H9 (cell line): ENCODE data around the gene CHL1. TPM values are rescaled to one million over a fixed set of nuclear protein-coding genes. Genes with fewer than 3 reads are reported as not detected.

Experiments
- DNase-seq: peaks from one replicate; pipeline ENCODE4 v3.0.0-alpha.2; 2017
- H2AFZ ChIP-seq: one replicate; pipeline ENCODE4 v1.6.1; 2013; ENCODE audit warnings: mild to moderate bottlenecking, low read length, control low read depth, moderate library complexity
- H2AK5ac ChIP-seq: 2 replicates; pipeline ENCODE4 v1.6.1; 2013; ENCODE audit warnings: low read length, control low read depth, mixed read lengths; ENCODE audit not compliant: insufficient read length
- H2BK120ac ChIP-seq: one replicate; pipeline ENCODE4 v1.6.1; 2013; ENCODE audit warnings: low read depth, mild to moderate bottlenecking, low read length, control low read depth, inconsistent platforms; ENCODE audit not compliant: poor library complexity, severe bottlenecking
- H2BK12ac ChIP-seq: 2 replicates; pipeline ENCODE4 v1.6.1; 2013; ENCODE audit warnings: low read length, control low read depth, mixed read lengths, low read depth; ENCODE audit not compliant: insufficient read length
- H2BK15ac ChIP-seq: 2 replicates; pipeline ENCODE4 v1.6.1; 2013; ENCODE audit warnings: low read depth, low read length, control low read depth
- H2BK20ac ChIP-seq: one replicate; pipeline ENCODE4 v1.6.1; 2013; ENCODE audit warnings: low read depth, mild to moderate bottlenecking, low read length, control low read depth, inconsistent platforms; ENCODE audit not compliant: poor library complexity, severe bottlenecking
- H2BK5ac ChIP-seq: 2 replicates; pipeline ENCODE4 v1.6.1; 2013; ENCODE audit warnings: low read length, control low read depth, mixed read lengths; ENCODE audit not compliant: insufficient read length
- H3K14ac ChIP-seq: 2 replicates; pipeline ENCODE4 v1.6.1; 2013; ENCODE audit warnings: low read length, control low read depth; ENCODE audit not compliant: insufficient read depth
- H3K18ac ChIP-seq: 2 replicates; pipeline ENCODE4 v1.6.1; 2013; ENCODE audit warnings: low read depth, mild to moderate bottlenecking, mixed read lengths, low read length, control low read depth; ENCODE audit not compliant: insufficient read length
- H3K23ac ChIP-seq: 2 replicates; pipeline ENCODE4 v1.6.1; 2013; ENCODE audit warnings: low read length, control low read depth, mixed read lengths, low read depth; ENCODE audit not compliant: insufficient read length
- H3K23me2 ChIP-seq: 2 replicates; pipeline ENCODE4 v1.6.1; 2013; ENCODE audit warnings: low read depth, mild to moderate bottlenecking, mixed read lengths, low read length, control low read depth; ENCODE audit not compliant: insufficient read length, poor library complexity, severe bottlenecking
- H3K27ac ChIP-seq: 2 replicates; pipeline ENCODE4 v1.5.1; 2013; ENCODE audit warnings: low read length, control low read depth, mixed read lengths, low read depth; ENCODE audit not compliant: insufficient read length
- H3K27me3 ChIP-seq: 2 replicates; pipeline ENCODE4 v1.6.1; 2013; ENCODE audit warnings: low read length, control low read depth, inconsistent platforms; ENCODE audit not compliant: insufficient read depth
- H3K4ac ChIP-seq: 2 replicates; pipeline ENCODE4 v1.6.1; 2013; ENCODE audit warnings: low read depth, mild to moderate bottlenecking, control low read depth, inconsistent platforms, low read length, moderate library complexity
- H3K4me1 ChIP-seq: 2 replicates; pipeline ENCODE4 v1.6.1; 2013; ENCODE audit warnings: low read length, control low read depth, inconsistent platforms; ENCODE audit not compliant: insufficient read depth
- H3K4me2 ChIP-seq: 2 replicates; pipeline ENCODE4 v1.6.1; 2013; ENCODE audit warnings: low read length, control low read depth, mixed read lengths; ENCODE audit not compliant: insufficient read length, insufficient read depth
- H3K56ac ChIP-seq: 2 replicates; pipeline ENCODE4 v1.6.1; 2013; ENCODE audit warnings: low read depth, mild to moderate bottlenecking, mixed read lengths, low read length, control low read depth; ENCODE audit not compliant: insufficient read length
- H3K79me1 ChIP-seq: 2 replicates; pipeline ENCODE4 v1.6.1; 2013; ENCODE audit warnings: low read depth, mild to moderate bottlenecking, moderate library complexity, low read length, control low read depth, inconsistent platforms; ENCODE audit not compliant: insufficient read depth, poor library complexity, severe bottlenecking
- H3K79me2 ChIP-seq: 2 replicates; pipeline ENCODE4 v1.6.1; 2013; ENCODE audit warnings: low read length, control low read depth, inconsistent platforms; ENCODE audit not compliant: insufficient read depth
- H3K9ac ChIP-seq: 2 replicates; pipeline ENCODE4 v1.6.1; 2013; ENCODE audit warnings: low read length, control low read depth, mixed read lengths; ENCODE audit not compliant: insufficient read length; ENCODE audit errors: extremely low read depth
- H3K9me3 ChIP-seq: one replicate; pipeline ENCODE4 v1.6.1; 2013; ENCODE audit warnings: low read depth, low read length, inconsistent platforms; ENCODE audit not compliant: control insufficient read depth
- H3T11ph ChIP-seq: one replicate; pipeline ENCODE4 v1.6.1; 2013; ENCODE audit warnings: mild to moderate bottlenecking, low read length, control low read depth, inconsistent platforms
- H4K20me1 ChIP-seq: one replicate; pipeline ENCODE4 v1.6.1; 2013; ENCODE audit not compliant: control insufficient read depth, insufficient read length, insufficient read depth
- H4K5ac ChIP-seq: 2 replicates; pipeline ENCODE4 v1.6.1; 2013; ENCODE audit warnings: low read depth, mild to moderate bottlenecking, mixed read lengths, low read length, control low read depth; ENCODE audit not compliant: insufficient read length
- H4K8ac ChIP-seq: replicated peaks from 2 replicates; pipeline ENCODE4 v1.6.1; 2013; ENCODE audit warnings: low read length, control low read depth, mixed read lengths, low read depth; ENCODE audit not compliant: insufficient read length
- H4K91ac ChIP-seq: 2 replicates; pipeline ENCODE4 v1.6.1; 2013; ENCODE audit warnings: low read depth, mild to moderate bottlenecking, moderate library complexity, mixed read lengths, low read length, control low read depth; ENCODE audit not compliant: insufficient read length
- H3K27ac Mint-ChIP-seq, 3 experiments: 2 replicates in 2 of 3; 3 replicates in 1 of 3; pipeline ENCODE4 v1.8.0; 2020 to 2021; ENCODE audit warnings: mixed read lengths in 3 of 3, mild to moderate bottlenecking in 1 of 3, moderate library complexity in 1 of 3
- H3K27me3 Mint-ChIP-seq: 2 replicates; pipeline ENCODE4 v1.8.0; 2021; ENCODE audit warnings: low read depth, mild to moderate bottlenecking, moderate library complexity, mixed read lengths
- H3K36me3 Mint-ChIP-seq, 3 experiments: 2 replicates in 2 of 3; 3 replicates in 1 of 3; pipeline ENCODE4 v1.8.0; 2020 to 2021; ENCODE audit warnings: low read depth in 3 of 3, mixed read lengths in 3 of 3; ENCODE audit not compliant: insufficient read depth in 1 of 3
- H3K4me1 Mint-ChIP-seq, 2 experiments: 2 replicates each; pipeline ENCODE4 v1.8.0; 2020; ENCODE audit warnings: mixed read lengths in 2 of 2
- H3K4me3 Mint-ChIP-seq, 2 experiments: 2 replicates in 1 of 2; 3 replicates in 1 of 2; pipeline ENCODE4 v1.8.0; 2020 to 2021; ENCODE audit warnings: mild to moderate bottlenecking in 2 of 2, mixed read lengths in 2 of 2, moderate library complexity in 1 of 2
- H3K9me3 Mint-ChIP-seq, 2 experiments: 2 replicates in 1 of 2; 3 replicates in 1 of 2; pipeline ENCODE4 v1.8.0; 2020; ENCODE audit warnings: mild to moderate bottlenecking in 2 of 2, mixed read lengths in 2 of 2, moderate library complexity in 1 of 2
- CTCF ChIP-seq: fragments of 200-600 bp; sonication (generic); conservative IDR thresholded peaks from 3 replicates; pipeline ENCODE4 v1.8.0; 2021; ENCODE audit warnings: antibody characterized with exemption, mild to moderate bottlenecking
- WGBS: extraction: QIAGEN DNeasy Blood & Tissue Kit; methylation state at CpG from one replicate; pipeline ENCODE4 v1.1.7; 2013; ENCODE audit warnings: missing lambda C conversion rate, low lambda C conversion rate, mixed read lengths; ENCODE audit not compliant: insufficient read length; ENCODE audit errors: extremely low coverage; 5-methylcytosine and 5-hydroxymethylcytosine counted together
- total RNA-seq: library from RNA; stranded (reverse); gene quantifications from 2 replicates; pipeline ENCODE4 v1.2.1, GENCODE V29; 2021

The CHL1 gene
- total RNA-seq, 1 experiment from 2014 or later = not detected

- Histone ChIP-seq H3K9ac (no peak overlapping the region), H3T11ph (no peak overlapping the region), H3K23me2 (no peaks in the 10 kb centered on the region), H2BK15ac (no peak overlapping the region), H2AFZ (no peak overlapping the region), H3K4me1 (no peaks in the 10 kb centered on the region), H2AK5ac (no peak overlapping the region), H3K4ac (no peak overlapping the region), H2BK12ac (no peak overlapping the region), H3K79me2 (no peaks in the 10 kb centered on the region), H3K56ac (no peak overlapping the region), H3K27me3 (no peaks in the 10 kb centered on the region), H2BK5ac (no peak overlapping the region), H3K9me3 (no peaks in the 10 kb centered on the region), H4K8ac (no peak overlapping the region), H3K14ac (no peak overlapping the region; the same call in 1 of the 2 replicates), H2BK120ac (no peak overlapping the region), H3K4me2 (no peak overlapping the region), H4K20me1 (no peaks in the 10 kb centered on the region), H3K27ac (no peak overlapping the region), H4K5ac (no peak overlapping the region), H2BK20ac (no peak overlapping the region), H3K23ac (no peak overlapping the region), H3K18ac (no peak overlapping the region), H3K79me1 (no peaks in the 10 kb centered on the region), H4K91ac (no peak overlapping the region)
- no peaks in the 10 kb centered on the region for H3K4me1 Mint-ChIP-seq
- TF ChIP-seq CTCF = no peak
- H3K27me3 Mint-ChIP-seq = no peaks in the 10 kb centered on the region; the same call in 1 of the 2 replicates
- DNase-seq = no peak
- H3K36me3 Mint-ChIP-seq = peaks cover 2 to 5% (median 4%) of the 10 kb centered on the region in 3 experiments; a peak in 6 of 7 replicates
- H3K9me3 Mint-ChIP-seq = peaks cover 13 to 19% of the 10 kb centered on the region in 2 experiments
- no peak overlapping the region for H3K4me3 Mint-ChIP-seq
- no peak overlapping the region for H3K27ac Mint-ChIP-seq
- no CpG with 5 or more reads among the region's 6 CpGs for WGBS
Observed at GRCh38 chr3:373193-373779, 176.7 kb downstream of the CHL1 start.
